CD14-positive monocyte (primary cell): ENCODE data around the gene DCAF12. TPM values are rescaled to one million over a fixed set of nuclear protein-coding genes. Genes with fewer than 3 reads are reported as not detected.

Experiments
- DNase-seq, 3 donors: peaks; one replicate each; pipeline ENCODE4 v3.0.0-alpha.2; 2011 to 2022
- H2AFZ ChIP-seq: 2 replicates; pipeline ENCODE4 v1.6.0; 2012; ENCODE audit warnings: mild to moderate bottlenecking, low read depth, low read length, inconsistent platforms; ENCODE audit not compliant: insufficient read depth, poor library complexity, severe bottlenecking
- H3K27ac ChIP-seq, 2 donors: 1 replicate in 1 of 2; 2 replicates in 1 of 2; pipeline ENCODE4 v1.5.1; 2012 to 2013; ENCODE audit warnings: low read length in 2 of 2, control low read depth in 1 of 2, inconsistent platforms in 1 of 2, low read depth in 1 of 2, mild to moderate bottlenecking in 1 of 2
- H3K27me3 ChIP-seq, 2 donors: one replicate each; pipeline versions ENCODE4 v1.6.0 to v1.6.1; 2011 to 2013; ENCODE audit warnings: low read length in 2 of 2; ENCODE audit not compliant: control insufficient read depth in 2 of 2, insufficient read depth in 2 of 2
- H3K36me3 ChIP-seq, 2 donors: replicated peaks in 1 of 2; 1 replicate in 1 of 2; 2 replicates in 1 of 2; pipeline versions ENCODE4 v1.5.1 to v1.6.1; 2012 to 2013; ENCODE audit warnings: low read length in 2 of 2, control low read depth in 1 of 2, inconsistent platforms in 1 of 2, mild to moderate bottlenecking in 1 of 2; ENCODE audit not compliant: insufficient read depth in 2 of 2, control insufficient read depth in 1 of 2
- H3K4me1 ChIP-seq, 2 donors: 1 replicate in 1 of 2; 2 replicates in 1 of 2; pipeline versions ENCODE4 v1.5.1 to v1.6.1; 2012 to 2013; ENCODE audit warnings: low read length in 2 of 2, control low read depth in 1 of 2, inconsistent platforms in 1 of 2, mild to moderate bottlenecking in 1 of 2, moderate library complexity in 1 of 2; ENCODE audit not compliant: insufficient read depth in 2 of 2, control insufficient read depth in 1 of 2
- H3K4me2 ChIP-seq: replicated peaks from 2 replicates; pipeline ENCODE3; 2012; ENCODE audit warnings: low read length, moderate library complexity, mild to moderate bottlenecking; ENCODE audit not compliant: poor library complexity, severe bottlenecking; ENCODE audit errors: extremely low read depth
- H3K4me3 ChIP-seq, 3 experiments: fragments of 200-600 bp in 1 of 3; sonication (generic) in 1 of 3; replicated peaks in 1 of 3; 1 replicate in 2 of 3; 2 replicates in 1 of 3; pipeline ENCODE4 v1.5.1; 2011 to 2013; ENCODE audit warnings: low read length in 3 of 3, mild to moderate bottlenecking in 3 of 3, control low read depth in 2 of 3, low read depth in 2 of 3, inconsistent platforms in 1 of 3, moderate library complexity in 1 of 3
- H3K79me2 ChIP-seq: 2 replicates; pipeline ENCODE4 v1.6.0; 2012; ENCODE audit warnings: mild to moderate bottlenecking, control low read depth, inconsistent platforms, low read length, moderate library complexity; ENCODE audit not compliant: insufficient read depth
- H3K9ac ChIP-seq: 2 replicates; pipeline ENCODE4 v1.6.0; 2017; ENCODE audit warnings: low read length, mild to moderate bottlenecking; ENCODE audit not compliant: insufficient read depth, poor library complexity, severe bottlenecking
- H3K9me3 ChIP-seq, 2 donors: replicated peaks in 1 of 2; 1 replicate in 1 of 2; 2 replicates in 1 of 2; pipeline versions ENCODE4 v1.5.1 to v1.6.1; 2012 to 2013; ENCODE audit warnings: low read length in 2 of 2, control low read depth in 1 of 2; ENCODE audit not compliant: control insufficient read depth in 1 of 2, insufficient read depth in 1 of 2
- H4K20me1 ChIP-seq: 2 replicates; pipeline ENCODE4 v1.6.0; 2012; ENCODE audit warnings: mild to moderate bottlenecking, low read length, control low read depth, moderate library complexity; ENCODE audit not compliant: insufficient read depth
- H3K27ac Mint-ChIP-seq, 7 donors: one replicate each; pipeline ENCODE4 v1.8.0; 2020; ENCODE audit warnings: mild to moderate bottlenecking in 7 of 7, mixed read lengths in 7 of 7, moderate library complexity in 6 of 7, inconsistent platforms in 2 of 7
- H3K27me3 Mint-ChIP-seq, 3 donors: one replicate each; pipeline ENCODE4 v1.8.0; 2021 to 2022; ENCODE audit warnings: low read depth in 3 of 3, mild to moderate bottlenecking in 3 of 3, mixed read lengths in 3 of 3, moderate library complexity in 3 of 3, inconsistent platforms in 1 of 3
- H3K36me3 Mint-ChIP-seq, 2 donors: one replicate each; pipeline ENCODE4 v1.8.0; 2020; ENCODE audit warnings: mixed read lengths in 2 of 2, inconsistent platforms in 1 of 2, mild to moderate bottlenecking in 1 of 2
- H3K4me1 Mint-ChIP-seq: one replicate; pipeline ENCODE4 v1.8.0; 2020; ENCODE audit warnings: mild to moderate bottlenecking, mixed read lengths
- H3K4me3 Mint-ChIP-seq, 2 donors: one replicate each; pipeline ENCODE4 v1.8.0; 2020; ENCODE audit warnings: mild to moderate bottlenecking in 2 of 2, mixed read lengths in 2 of 2, moderate library complexity in 1 of 2
- H3K9me3 Mint-ChIP-seq, 7 donors: one replicate each; pipeline ENCODE4 v1.8.0; 2020 to 2022; ENCODE audit warnings: mixed read lengths in 7 of 7, mild to moderate bottlenecking in 6 of 7, moderate library complexity in 6 of 7, inconsistent platforms in 2 of 7
- WGBS: methylation state at CpG from one replicate; pipeline ENCODE4 v1.1.5; 2013; ENCODE audit warnings: missing lambda C conversion rate; ENCODE audit not compliant: insufficient coverage; 5-methylcytosine and 5-hydroxymethylcytosine counted together
- intact Hi-C, 2 donors: fragments of 100-400 bp; cut with micrococcal nuclease; formaldehyde crosslinking; loops; one replicate each; pipeline versions ENCODE4 v1.15.0 to v1.15.1; 2023
- polyA plus RNA-seq, 3 donors: library from polyadenylated mRNA; depleted of rRNA in 1 of 3; unstranded in 2 of 3; stranded (reverse) in 1 of 3; fragments of 300-500 nt in 2 of 3; fragments of >200 nt in 1 of 3; fragmentation: Illumina TruSeq in 2 of 3; gene quantifications; 1 replicate in 2 of 3; 2 replicates in 1 of 3; pipeline ENCODE4 v1.2.3, GENCODE V29; 2012 to 2021
- small RNA-seq: library from RNA; depleted of rRNA; stranded (forward); fragments of <200 nt; gene quantifications from one replicate; pipeline ENCODE3, GENCODE V24; 2012; ENCODE audit warnings: low read depth; ENCODE audit not compliant: insufficient read length
- TF ChIP-seq, protein P1 (sequence below): fragments of 200-600 bp; IDR thresholded peaks from one replicate; pipeline ENCODE4 v1.8.0; 2022; ENCODE audit warnings: antibody characterized with exemption, mild to moderate bottlenecking

Gene DCAF12
- polyA plus RNA-seq, 3 donors = 14.6 to 35.5 (median 22.4) TPM

DNA sequence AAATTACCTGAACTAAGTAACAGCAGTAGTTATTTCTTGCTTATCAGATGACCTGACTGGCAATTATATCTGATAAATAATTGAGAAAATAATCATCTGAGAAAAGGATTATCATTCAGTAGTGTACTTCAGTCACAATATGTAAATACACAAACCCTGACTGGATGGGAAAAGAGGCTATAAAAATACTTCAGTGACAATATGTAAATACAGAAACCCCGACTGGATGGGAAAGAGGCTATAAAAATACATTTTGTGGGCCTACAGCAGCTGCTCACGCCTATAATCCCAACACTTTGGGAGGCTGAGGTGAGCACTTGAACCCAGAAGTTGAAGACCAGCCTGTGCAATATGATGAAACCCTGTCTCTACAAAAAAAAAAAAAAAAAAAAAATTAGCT lies 88.9 kb downstream of the DCAF12 start:
- Histone ChIP-seq H3K79me2 (peaks cover 78% of the 10 kb centered on the region), H3K4me1 (no peaks in the 10 kb centered on the region), H2AFZ (no peak overlapping the region), H3K27me3 (no peaks in the 10 kb centered on the region), H3K4me2 (no peak overlapping the region), H3K36me3 (peaks cover 6 to 17% of the 10 kb centered on the region in 2 donors), H3K9me3 (no peaks in the 10 kb centered on the region), H3K4me3 (no peak overlapping the region), H3K27ac (no peak overlapping the region), H3K9ac (no peak overlapping the region), H4K20me1 (no peaks in the 10 kb centered on the region)
- peaks cover 0 to 2% (median 0%) of the 10 kb centered on the region in 3 donors for H3K27me3 Mint-ChIP-seq
- intact Hi-C loops = no loop called here
- no CpG with 5 or more reads among the region's 2 CpGs for WGBS
- TF ChIP-seq, protein P1, sequence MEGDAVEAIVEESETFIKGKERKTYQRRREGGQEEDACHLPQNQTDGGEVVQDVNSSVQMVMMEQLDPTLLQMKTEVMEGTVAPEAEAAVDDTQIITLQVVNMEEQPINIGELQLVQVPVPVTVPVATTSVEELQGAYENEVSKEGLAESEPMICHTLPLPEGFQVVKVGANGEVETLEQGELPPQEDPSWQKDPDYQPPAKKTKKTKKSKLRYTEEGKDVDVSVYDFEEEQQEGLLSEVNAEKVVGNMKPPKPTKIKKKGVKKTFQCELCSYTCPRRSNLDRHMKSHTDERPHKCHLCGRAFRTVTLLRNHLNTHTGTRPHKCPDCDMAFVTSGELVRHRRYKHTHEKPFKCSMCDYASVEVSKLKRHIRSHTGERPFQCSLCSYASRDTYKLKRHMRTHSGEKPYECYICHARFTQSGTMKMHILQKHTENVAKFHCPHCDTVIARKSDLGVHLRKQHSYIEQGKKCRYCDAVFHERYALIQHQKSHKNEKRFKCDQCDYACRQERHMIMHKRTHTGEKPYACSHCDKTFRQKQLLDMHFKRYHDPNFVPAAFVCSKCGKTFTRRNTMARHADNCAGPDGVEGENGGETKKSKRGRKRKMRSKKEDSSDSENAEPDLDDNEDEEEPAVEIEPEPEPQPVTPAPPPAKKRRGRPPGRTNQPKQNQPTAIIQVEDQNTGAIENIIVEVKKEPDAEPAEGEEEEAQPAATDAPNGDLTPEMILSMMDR = no peak
- H3K4me1 Mint-ChIP-seq = peaks cover 5% of the 10 kb centered on the region
- no peak overlapping the region for H3K4me3 Mint-ChIP-seq
- no peak for DNase-seq
- H3K36me3 Mint-ChIP-seq = peaks cover 10 to 42% of the 10 kb centered on the region in 2 donors
- no peak overlapping the region for H3K27ac Mint-ChIP-seq
- peaks cover 0 to 4% (median 0%) of the 10 kb centered on the region in 7 donors for H3K9me3 Mint-ChIP-seq

DNA sequence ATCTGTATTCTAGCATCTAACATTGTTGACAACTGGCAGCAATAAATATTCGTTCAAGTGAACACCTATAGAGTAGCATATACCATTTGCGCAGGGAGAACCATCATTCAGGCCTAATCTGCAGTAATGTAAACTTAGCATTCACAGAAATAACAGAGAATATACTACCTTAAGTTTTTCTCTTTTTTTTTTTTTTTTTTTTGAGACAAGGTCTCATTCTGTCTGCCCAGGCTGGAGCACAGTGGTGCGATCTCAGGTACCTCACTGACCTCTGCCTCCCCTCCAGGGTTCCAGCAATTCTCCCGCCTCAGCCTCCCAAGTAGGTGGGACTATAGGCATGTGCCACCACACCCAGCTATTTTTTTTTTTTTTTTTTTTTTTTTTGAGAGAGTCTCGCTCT lies 89.9 kb downstream of the DCAF12 start:
- Histone ChIP-seq H3K79me2 (peaks cover 78% of the 10 kb centered on the region), H3K27me3 (no peaks in the 10 kb centered on the region), H3K9ac (no peak overlapping the region), H3K4me1 (no peaks in the 10 kb centered on the region), H2AFZ (no peak overlapping the region), H4K20me1 (no peaks in the 10 kb centered on the region), H3K36me3 (peaks cover 6 to 23% of the 10 kb centered on the region in 2 donors), H3K4me2 (no peak overlapping the region), H3K9me3 (no peaks in the 10 kb centered on the region), H3K27ac (no peak overlapping the region), H3K4me3 (no peak overlapping the region)
- intact Hi-C loops = no loop called here
- WGBS = no CpG with 5 or more reads among the region's 5 CpGs
- Mint-ChIP-seq H3K27ac (no peak overlapping the region), H3K4me1 (peaks cover 5% of the 10 kb centered on the region), H3K27me3 (peaks cover 0 to 2% (median 0%) of the 10 kb centered on the region in 3 donors), H3K36me3 (peaks cover 16 to 48% of the 10 kb centered on the region in 2 donors), H3K4me3 (no peak overlapping the region), H3K9me3 (peaks cover 0 to 4% (median 0%) of the 10 kb centered on the region in 7 donors)
- TF ChIP-seq, protein P1 = no peak
- no peak for DNase-seq

Small RNA genes within 50 kb of the gene (small RNA-seq; reads per million reads assigned to genes)
- not detected for gene RN7SKP114

Other genes with a start within 250 kb of the DCAF12 start
- 10 to 100 TPM in 1 of 3 donors, 1 to 10 TPM in 2; 4.3 to 13.0 (median 5.7) TPM for gene UBAP2, start 77.8 kb downstream of the DCAF12 start, polyA plus RNA-seq
- gene UBAP1, start 52.3 kb upstream of the DCAF12 start, polyA plus RNA-seq = 10 to 100 TPM; 32.5 to 44.5 (median 39.2) TPM
- gene KIF24, start 202.6 kb upstream of the DCAF12 start, polyA plus RNA-seq = under 1 TPM in 2 of 3 donors, not detected in 1; 0.13 to 0.31 TPM
- gene NUDT2, start 202.9 kb upstream of the DCAF12 start, polyA plus RNA-seq = 10 to 100 TPM; 24.4 to 56.9 (median 38.0) TPM